Astrocyte (in vitro differentiated cells and primary cell): Measurements from ENCODE around the gene STOML1. TPM values are rescaled to one million over a fixed set of nuclear protein-coding genes. Genes with fewer than 3 reads are reported as not detected.

Experiments
- DNase-seq: peaks from one replicate; pipeline ENCODE4 v3.0.0-alpha.2; 2010; ENCODE audit warnings: low read depth
- FAIRE-seq: peaks from 2 replicates; lab custom pipeline; 2011; peaks lifted over from hg19 to GRCh38; lab: Jason Lieb, UNC
- H2AFZ ChIP-seq: 2 replicates; pipeline ENCODE4 v1.6.0; 2012; ENCODE audit warnings: low read depth, low read length, inconsistent platforms
- H3K27ac ChIP-seq: 2 replicates; pipeline ENCODE4 v1.5.1; 2011; ENCODE audit warnings: low read depth, low read length, inconsistent platforms
- H3K27me3 ChIP-seq: 2 replicates; pipeline ENCODE4 v1.6.0; 2011; ENCODE audit warnings: low read length, inconsistent platforms; ENCODE audit not compliant: insufficient read depth
- H3K36me3 ChIP-seq: 2 replicates; pipeline ENCODE4 v1.5.1; 2011; ENCODE audit warnings: low read length, inconsistent platforms; ENCODE audit not compliant: insufficient read depth
- H3K4me1 ChIP-seq: 2 replicates; pipeline ENCODE4 v1.5.1; 2011; ENCODE audit warnings: low read length, inconsistent platforms; ENCODE audit not compliant: insufficient read depth
- H3K4me2 ChIP-seq: 2 replicates; pipeline ENCODE4 v1.6.0; 2012; ENCODE audit warnings: low read length, inconsistent platforms
- H3K4me3 ChIP-seq: 2 replicates; pipeline ENCODE4 v1.5.1; 2011; ENCODE audit warnings: low read depth, mild to moderate bottlenecking, low read length, inconsistent platforms; ENCODE audit not compliant: insufficient read depth
- H3K79me2 ChIP-seq: 2 replicates; pipeline ENCODE4 v1.6.0; 2012; ENCODE audit warnings: mild to moderate bottlenecking, low read length, inconsistent platforms; ENCODE audit not compliant: insufficient read depth
- H3K9ac ChIP-seq: 2 replicates; pipeline ENCODE4 v1.6.0; 2012; ENCODE audit warnings: mild to moderate bottlenecking, low read length, inconsistent platforms
- H3K9me3 ChIP-seq: 2 replicates; pipeline ENCODE4 v1.5.1; 2012; ENCODE audit warnings: low read depth, mild to moderate bottlenecking, low read length, inconsistent platforms; ENCODE audit not compliant: insufficient read depth
- H4K20me1 ChIP-seq: 2 replicates; pipeline ENCODE4 v1.6.0; 2012; ENCODE audit warnings: low read length, inconsistent platforms; ENCODE audit not compliant: insufficient read depth
- H3K27ac Mint-ChIP-seq: one replicate; pipeline ENCODE4 v1.8.0; 2021; ENCODE audit warnings: mild to moderate bottlenecking, mixed read lengths; ENCODE audit not compliant: unreplicated experiment
- H3K27me3 Mint-ChIP-seq: one replicate; pipeline ENCODE4 v1.8.0; 2021; ENCODE audit warnings: low read depth, mixed read lengths; ENCODE audit not compliant: unreplicated experiment
- H3K36me3 Mint-ChIP-seq: one replicate; pipeline ENCODE4 v1.8.0; 2021; ENCODE audit warnings: low read depth, mixed read lengths; ENCODE audit not compliant: unreplicated experiment
- H3K4me1 Mint-ChIP-seq: one replicate; pipeline ENCODE4 v1.8.0; 2021; ENCODE audit warnings: low read depth, mixed read lengths; ENCODE audit not compliant: unreplicated experiment
- H3K4me3 Mint-ChIP-seq: one replicate; pipeline ENCODE4 v1.8.0; 2021; ENCODE audit warnings: mild to moderate bottlenecking, moderate library complexity, mixed read lengths; ENCODE audit not compliant: unreplicated experiment
- H3K9me3 Mint-ChIP-seq: one replicate; pipeline ENCODE4 v1.8.0; 2021; ENCODE audit warnings: mild to moderate bottlenecking, mixed read lengths; ENCODE audit not compliant: unreplicated experiment
- EZH2 ChIP-seq: IDR thresholded peaks from 2 replicates; pipeline ENCODE4 v1.6.1; 2012; ENCODE audit warnings: mild to moderate bottlenecking, low read length, inconsistent platforms; ENCODE audit not compliant: insufficient read depth
- total RNA-seq: library from RNA; stranded (reverse); gene quantifications from 2 replicates; pipeline ENCODE4 v1.2.1, GENCODE V29; 2021
- TF ChIP-seq, protein P1 (sequence below): IDR thresholded peaks from 2 replicates; pipeline ENCODE4 v1.5.1; 2011; ENCODE audit warnings: low read depth, mild to moderate bottlenecking, inconsistent platforms, low read length, moderate library complexity; ENCODE audit not compliant: insufficient read depth

STOML1 gene
- total RNA-seq, 1 donor from 2014 or later: 12.4 TPM

- H3K9me3 Mint-ChIP-seq: no peaks in the 10 kb centered on the region
- no peak overlapping the region for H3K4me3 Mint-ChIP-seq
- TF ChIP-seq, protein P1, sequence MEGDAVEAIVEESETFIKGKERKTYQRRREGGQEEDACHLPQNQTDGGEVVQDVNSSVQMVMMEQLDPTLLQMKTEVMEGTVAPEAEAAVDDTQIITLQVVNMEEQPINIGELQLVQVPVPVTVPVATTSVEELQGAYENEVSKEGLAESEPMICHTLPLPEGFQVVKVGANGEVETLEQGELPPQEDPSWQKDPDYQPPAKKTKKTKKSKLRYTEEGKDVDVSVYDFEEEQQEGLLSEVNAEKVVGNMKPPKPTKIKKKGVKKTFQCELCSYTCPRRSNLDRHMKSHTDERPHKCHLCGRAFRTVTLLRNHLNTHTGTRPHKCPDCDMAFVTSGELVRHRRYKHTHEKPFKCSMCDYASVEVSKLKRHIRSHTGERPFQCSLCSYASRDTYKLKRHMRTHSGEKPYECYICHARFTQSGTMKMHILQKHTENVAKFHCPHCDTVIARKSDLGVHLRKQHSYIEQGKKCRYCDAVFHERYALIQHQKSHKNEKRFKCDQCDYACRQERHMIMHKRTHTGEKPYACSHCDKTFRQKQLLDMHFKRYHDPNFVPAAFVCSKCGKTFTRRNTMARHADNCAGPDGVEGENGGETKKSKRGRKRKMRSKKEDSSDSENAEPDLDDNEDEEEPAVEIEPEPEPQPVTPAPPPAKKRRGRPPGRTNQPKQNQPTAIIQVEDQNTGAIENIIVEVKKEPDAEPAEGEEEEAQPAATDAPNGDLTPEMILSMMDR: no peak
- no peak for TF ChIP-seq EZH2
- FAIRE-seq (no peak), DNase-seq (no peak)
- H3K4me2 ChIP-seq: no peak overlapping the region
- peaks cover 47% of the 10 kb centered on the region for H3K36me3 ChIP-seq
- H3K27ac Mint-ChIP-seq: no peak overlapping the region
- H4K20me1 ChIP-seq: peaks cover 6% of the 10 kb centered on the region
- H3K9ac ChIP-seq: no peak overlapping the region
- no peaks in the 10 kb centered on the region for H3K9me3 ChIP-seq
- no peak overlapping the region for H2AFZ ChIP-seq
- H3K36me3 Mint-ChIP-seq: peaks cover 33% of the 10 kb centered on the region
- H3K4me3 ChIP-seq: no peak overlapping the region
- H3K27me3 ChIP-seq: no peaks in the 10 kb centered on the region
- no peaks in the 10 kb centered on the region for H3K27me3 Mint-ChIP-seq
- H3K27ac ChIP-seq: no peak overlapping the region
- H3K79me2 ChIP-seq: peaks cover 25% of the 10 kb centered on the region
- H3K4me1 ChIP-seq: peaks cover 25% of the 10 kb centered on the region
- H3K4me1 Mint-ChIP-seq: peaks cover 54% of the 10 kb centered on the region
Observed at GRCh38 chr15:73947651-73948050, 44.4 kb downstream of the STOML1 start.

DNA sequence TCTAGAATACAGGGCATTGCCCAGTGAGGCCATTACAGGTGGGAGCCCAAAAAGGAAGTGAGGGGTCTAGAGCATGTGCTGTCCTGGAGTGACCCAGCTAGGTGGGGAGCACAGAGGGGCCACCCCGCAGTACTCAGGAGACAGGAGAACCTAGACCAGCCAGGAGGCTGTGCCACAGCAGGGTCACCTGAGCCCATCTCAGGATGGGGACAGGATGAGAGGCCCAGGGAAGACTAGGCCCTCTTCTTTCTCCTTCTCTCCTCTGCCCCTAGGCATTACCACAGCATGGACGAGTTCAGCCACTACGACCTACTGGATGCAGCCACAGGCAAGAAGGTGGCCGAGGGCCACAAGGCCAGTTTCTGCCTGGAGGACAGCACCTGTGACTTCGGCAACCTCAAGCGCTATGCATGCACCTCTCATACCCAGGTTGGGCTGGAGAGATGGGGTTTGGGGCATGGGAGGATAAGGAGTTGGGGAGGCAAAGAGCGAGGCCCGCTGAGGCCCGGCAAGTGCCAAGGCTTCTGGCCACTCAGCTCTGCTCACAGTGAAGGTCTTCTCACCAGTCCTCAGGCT, 45.2 kb downstream of the STOML1 start:
- Mint-ChIP-seq H3K9me3 (no peaks in the 10 kb centered on the region), H3K4me1 (peaks cover 57% of the 10 kb centered on the region), H3K36me3 (peaks cover 34% of the 10 kb centered on the region), H3K27me3 (no peaks in the 10 kb centered on the region), H3K4me3 (no peak overlapping the region), H3K27ac (peak overlapping the region; percentile 66)
- Histone ChIP-seq H3K79me2 (peaks cover 32% of the 10 kb centered on the region), H3K27ac (no peak overlapping the region), H3K9me3 (no peaks in the 10 kb centered on the region), H4K20me1 (peaks cover 6% of the 10 kb centered on the region), H3K9ac (no peak overlapping the region), H3K27me3 (no peaks in the 10 kb centered on the region), H3K4me3 (no peak overlapping the region), H2AFZ (no peak overlapping the region), H3K4me1 (peaks cover 30% of the 10 kb centered on the region), H3K36me3 (peaks cover 40% of the 10 kb centered on the region), H3K4me2 (no peak overlapping the region)
- DNase-seq (no peak), FAIRE-seq (no peak)
- TF ChIP-seq EZH2: no peak
- TF ChIP-seq, protein P1: no peak

DNA sequence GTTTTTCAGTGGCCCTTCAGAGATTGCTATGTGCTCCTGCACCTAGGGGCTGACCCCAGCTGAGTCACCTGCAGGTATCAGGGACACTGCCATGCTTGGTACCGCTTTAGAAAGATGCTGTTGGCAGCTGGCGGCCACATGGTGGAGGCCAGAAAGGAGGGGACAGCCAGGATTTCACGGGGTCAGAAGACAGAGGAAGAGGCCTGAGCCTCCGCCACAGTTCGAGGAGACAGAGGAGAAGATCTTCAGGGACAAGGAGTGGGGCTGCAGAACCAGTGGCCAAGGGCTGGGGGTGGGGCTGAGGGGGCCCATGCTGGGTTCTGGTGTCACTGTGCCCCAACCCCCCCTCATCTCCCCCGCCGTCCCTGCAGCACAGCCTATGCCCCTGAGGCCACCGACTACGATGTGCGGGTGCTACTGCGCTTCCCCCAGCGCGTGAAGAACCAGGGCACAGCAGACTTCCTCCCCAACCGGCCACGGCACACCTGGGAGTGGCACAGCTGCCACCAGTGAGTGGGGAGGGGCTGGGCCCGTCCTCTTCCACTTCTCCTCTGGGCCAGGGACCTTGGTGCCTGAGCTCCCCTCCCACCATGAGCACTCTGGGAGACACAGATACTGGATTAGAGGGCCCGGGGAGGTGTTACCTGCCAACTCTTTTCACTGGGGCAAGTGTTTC, 45.9 kb downstream of the STOML1 start:
- Histone ChIP-seq H3K27me3 (no peaks in the 10 kb centered on the region), H3K9ac (no peak overlapping the region), H3K4me2 (no peak overlapping the region), H3K79me2 (peaks cover 39% of the 10 kb centered on the region), H3K9me3 (no peaks in the 10 kb centered on the region), H4K20me1 (peaks cover 6% of the 10 kb centered on the region), H3K4me1 (peaks cover 30% of the 10 kb centered on the region), H3K27ac (no peak overlapping the region), H3K36me3 (peaks cover 39% of the 10 kb centered on the region), H2AFZ (no peak overlapping the region), H3K4me3 (no peak overlapping the region)
- TF ChIP-seq, protein P1: no peak
- TF ChIP-seq EZH2: no peak
- Mint-ChIP-seq H3K27ac (peak overlapping the region; percentile 69), H3K36me3 (peaks cover 34% of the 10 kb centered on the region), H3K9me3 (peaks cover 2% of the 10 kb centered on the region), H3K4me1 (peaks cover 58% of the 10 kb centered on the region), H3K27me3 (no peaks in the 10 kb centered on the region), H3K4me3 (no peak overlapping the region)
- no peak for FAIRE-seq
- DNase-seq: no peak
